Measurements from ENCODE around the gene LZTFL1. TPM values are rescaled to one million over a fixed set of nuclear protein-coding genes. Genes with fewer than 3 reads are reported as not detected.
"Not testable (repeated sequence)": the region's sequence is repeated elsewhere in the genome, so short reads cannot be mapped to it uniquely, and the experiment has no call there.

The LZTFL1 gene
- total RNA-seq, 1 donor from 2014 or later, result 13.2 TPM

DNA sequence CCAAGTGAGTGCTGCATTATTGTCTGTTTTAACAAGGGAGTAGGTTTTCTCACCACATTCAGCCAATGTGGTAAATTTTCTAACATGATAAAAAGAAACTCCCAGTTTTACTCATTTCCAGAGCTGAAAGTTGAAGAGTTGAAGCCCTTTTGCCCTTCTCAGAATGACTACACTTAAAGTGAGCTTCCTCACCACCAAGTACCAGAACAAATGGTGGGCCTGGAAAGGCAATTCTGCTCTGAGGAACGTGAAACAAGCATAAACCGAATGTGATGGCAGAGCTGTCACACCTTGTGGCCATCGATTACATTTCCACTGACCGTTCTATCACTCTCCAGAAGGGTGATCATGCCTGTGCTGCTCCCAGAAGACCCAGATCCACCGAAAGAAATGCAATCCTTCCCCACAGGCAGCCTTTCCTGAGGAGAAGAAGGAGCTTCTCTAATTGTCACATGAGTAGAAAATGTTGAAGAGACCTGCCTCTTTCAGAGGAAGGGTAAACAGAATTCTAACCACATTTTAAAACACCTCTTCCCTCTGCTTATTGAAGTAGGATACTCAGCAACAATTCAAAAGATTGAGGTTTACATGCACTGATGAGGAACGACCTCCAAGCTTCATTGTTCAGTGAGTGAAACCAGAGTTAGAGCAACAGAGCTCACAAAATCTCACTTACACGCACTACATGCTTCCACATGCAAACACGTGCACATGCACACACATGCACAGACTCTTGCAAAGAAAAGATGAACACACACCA is 23.0 kb upstream of the LZTFL1 start:
- no peak for DNase-seq

- DNase-seq, result no peak
Observed at GRCh38 chr3:45861043-45861719, 19.3 kb upstream of the LZTFL1 start.

DNA sequence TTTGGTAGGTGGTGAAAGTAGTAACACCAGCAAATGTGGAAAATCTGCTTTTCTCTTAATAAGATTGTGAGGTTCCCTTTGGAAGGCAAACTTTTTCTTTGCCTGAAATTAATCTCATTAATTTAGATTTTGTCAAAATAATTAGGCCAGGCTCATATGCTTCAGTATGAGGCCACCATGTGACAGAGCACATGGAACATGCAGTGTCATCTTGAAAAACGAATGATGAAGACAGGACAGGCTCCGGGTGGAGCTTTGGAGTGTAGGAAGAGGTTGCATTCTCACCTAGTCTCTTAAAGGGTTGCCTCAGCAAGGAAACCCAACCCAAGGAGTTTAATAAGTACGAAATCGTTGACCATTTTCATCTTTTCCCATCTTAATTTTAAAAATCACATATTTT is 18.6 kb upstream of the LZTFL1 start:
- DNase-seq, result no peak

- DNase-seq, result no peak
Observed at GRCh38 chr3:45858809-45859543, 17.1 kb upstream of the LZTFL1 start.

DNA sequence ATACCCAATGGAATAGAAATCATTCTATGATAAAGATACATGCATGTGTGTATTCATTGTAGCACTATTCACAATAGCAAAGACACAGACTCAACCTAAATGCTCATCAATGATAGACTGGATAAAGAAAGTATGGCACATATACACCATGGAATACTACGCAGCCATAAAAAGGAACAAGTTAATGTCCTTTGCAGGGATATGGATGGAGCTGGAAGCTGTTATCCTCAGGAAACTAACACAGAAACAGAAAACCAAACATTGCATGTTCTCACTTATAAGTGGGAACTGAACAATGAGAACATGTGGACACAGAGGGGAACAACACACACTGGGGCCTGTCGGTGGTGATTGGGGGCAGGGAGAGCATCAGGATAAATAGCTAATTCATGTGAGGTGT is 15.1 kb upstream of the LZTFL1 start:
- not testable (repeated sequence) for DNase-seq

GRCh38 chr3:45856323-45856722 is 14.4 kb upstream of the LZTFL1 start:
- DNase-seq, result not testable (repeated sequence)

GRCh38 chr3:45852828-45853227 is 10.9 kb upstream of the LZTFL1 start:
- DNase-seq, result no peak

GRCh38 chr3:45848392-45848791 is 6.5 kb upstream of the LZTFL1 start:
- no peak for DNase-seq

DNA sequence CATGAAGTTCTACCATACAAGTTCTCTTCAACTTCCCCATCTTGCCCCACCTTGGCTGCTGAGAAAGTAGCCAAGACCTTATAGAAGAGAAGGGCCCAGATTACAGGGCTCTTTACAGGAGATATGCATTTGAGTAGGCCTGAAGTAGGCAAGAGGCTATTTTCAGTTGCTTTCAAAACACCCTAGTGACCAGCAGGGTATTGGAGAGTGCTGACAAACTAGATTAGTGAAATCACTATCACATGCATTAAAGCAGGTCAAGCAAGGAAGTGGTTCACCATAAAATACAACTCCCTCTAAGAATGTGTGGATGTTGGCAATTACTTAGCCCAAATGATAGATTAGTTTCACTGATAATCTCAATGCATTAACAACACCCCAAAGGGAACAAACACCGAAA is 2.7 kb upstream of the LZTFL1 start:
- no peak for DNase-seq

GRCh38 chr3:45842851-45843625 is 1.1 kb upstream of the LZTFL1 start:
- no peak for DNase-seq

- DNase-seq, result peak; percentile 7
Observed at GRCh38 chr3:45841420-45841756, 531 bp downstream of the LZTFL1 start.

DNA sequence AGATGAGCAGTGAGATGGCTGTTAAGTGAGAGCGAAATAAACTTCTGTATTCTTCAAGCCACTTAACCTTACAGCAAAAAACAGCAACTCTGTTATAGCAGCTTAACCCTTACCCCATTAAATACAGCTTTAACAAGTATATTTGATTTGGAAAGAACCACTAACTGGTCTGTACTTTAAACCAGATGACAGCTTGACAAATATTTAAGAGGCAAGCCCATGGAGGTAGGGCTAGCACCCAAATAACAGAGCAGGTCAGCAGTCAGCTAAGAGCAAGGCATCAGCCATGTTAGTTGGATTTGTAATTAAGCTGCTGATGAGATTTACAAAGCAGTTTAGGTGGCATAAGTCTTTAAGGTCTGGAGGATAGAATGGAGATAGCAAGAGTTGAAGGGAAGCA is 3.5 kb downstream of the LZTFL1 start:
- DNase-seq, result no peak

DNA sequence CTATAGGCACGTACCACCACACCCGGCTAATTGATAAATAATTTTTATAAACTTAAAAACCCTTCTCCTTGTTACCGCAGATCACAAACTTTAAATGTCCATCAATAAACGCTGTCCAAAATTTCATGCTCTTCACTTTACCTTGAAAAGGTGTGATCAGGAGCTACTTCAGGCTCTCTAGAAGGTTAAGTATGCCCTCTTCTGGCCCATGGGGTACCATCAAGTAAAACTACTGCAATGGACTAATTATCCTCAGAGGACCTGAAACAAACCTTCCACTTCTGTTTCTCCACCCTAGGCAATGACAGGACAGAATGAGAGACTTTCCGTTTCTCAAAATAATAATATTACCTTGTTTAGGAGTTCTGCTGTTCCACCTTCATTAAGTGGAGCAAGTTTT is 9.2 kb downstream of the LZTFL1 start:
- no peak for DNase-seq

DNA sequence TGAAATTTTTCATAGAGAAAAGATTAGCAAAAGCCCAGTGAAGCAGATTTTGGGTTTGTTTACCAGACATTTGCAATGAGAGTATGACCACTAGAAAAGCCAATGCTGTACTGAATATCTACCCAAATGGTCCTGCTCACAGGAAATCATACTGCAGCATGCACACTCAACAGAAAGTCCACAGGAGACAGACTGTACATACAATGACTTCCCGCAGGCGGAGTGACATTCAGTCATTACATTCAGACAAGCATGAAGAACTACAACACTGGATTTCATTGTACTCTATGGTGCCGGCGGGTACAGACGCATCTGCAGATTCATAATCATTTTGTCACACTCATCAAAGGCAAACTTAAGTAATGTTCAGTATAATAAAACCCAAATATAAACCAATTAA is 11.8 kb downstream of the LZTFL1 start:
- DNase-seq, result no peak

- no peak for DNase-seq
Observed at GRCh38 chr3:45826908-45827307, 15.0 kb downstream of the LZTFL1 start.

GRCh38 chr3:45826321-45826720 is 15.6 kb downstream of the LZTFL1 start:
- DNase-seq, result no peak

DNA sequence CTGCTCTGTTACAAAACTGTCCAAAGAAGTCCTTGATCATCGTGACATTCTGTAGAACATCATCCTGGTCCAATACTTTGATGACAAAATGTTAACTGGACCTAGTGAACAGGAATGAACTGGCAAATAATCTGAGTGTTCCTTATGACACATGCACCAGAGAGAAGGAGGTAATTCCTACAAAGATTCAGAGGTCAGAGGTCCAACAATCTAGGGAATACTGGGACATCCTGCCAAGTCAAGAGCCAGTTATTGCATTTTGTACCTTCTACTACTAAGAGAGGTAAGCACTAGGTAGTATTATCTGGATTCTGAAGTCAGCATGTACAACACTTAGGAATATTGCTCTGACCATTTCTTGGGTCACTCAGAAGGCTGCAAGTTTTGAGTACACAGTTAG is 20.8 kb downstream of the LZTFL1 start:
- no peak for DNase-seq

GRCh38 chr3:45819543-45819942 is 22.4 kb downstream of the LZTFL1 start:
- DNase-seq, result no peak

- DNase-seq, result no peak
Observed at GRCh38 chr3:45817831-45818522, 23.9 kb downstream of the LZTFL1 start.

GRCh38 chr3:45816544-45816943 is 25.4 kb downstream of the LZTFL1 start:
- DNase-seq, result no peak

- DNase-seq, result no peak
Observed at GRCh38 chr3:45814322-45814721, 27.6 kb downstream of the LZTFL1 start.
